Iris pigment epithelial cell (primary cell): Measurements from ENCODE around the gene PFDN6.

Experiments
- DNase-seq: peaks from one replicate; pipeline ENCODE4 v3.0.0-alpha.2; 2011; ENCODE audit warnings: low read depth

The PFDN6 gene

DNA sequence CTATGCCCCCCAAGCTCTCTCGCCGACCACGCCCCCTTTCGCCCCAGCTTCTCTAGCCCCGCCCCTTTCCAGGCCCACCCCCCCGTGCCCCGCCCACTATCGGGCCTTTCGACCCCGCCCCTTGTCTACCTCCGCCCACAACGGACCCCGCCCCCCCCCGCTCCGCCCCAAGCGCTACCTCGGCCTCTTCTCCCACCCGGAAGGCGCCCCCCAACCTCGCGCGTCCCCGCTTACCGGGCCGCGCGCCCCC is 27.9 kb downstream of the PFDN6 start:
- no peak for DNase-seq

DNA sequence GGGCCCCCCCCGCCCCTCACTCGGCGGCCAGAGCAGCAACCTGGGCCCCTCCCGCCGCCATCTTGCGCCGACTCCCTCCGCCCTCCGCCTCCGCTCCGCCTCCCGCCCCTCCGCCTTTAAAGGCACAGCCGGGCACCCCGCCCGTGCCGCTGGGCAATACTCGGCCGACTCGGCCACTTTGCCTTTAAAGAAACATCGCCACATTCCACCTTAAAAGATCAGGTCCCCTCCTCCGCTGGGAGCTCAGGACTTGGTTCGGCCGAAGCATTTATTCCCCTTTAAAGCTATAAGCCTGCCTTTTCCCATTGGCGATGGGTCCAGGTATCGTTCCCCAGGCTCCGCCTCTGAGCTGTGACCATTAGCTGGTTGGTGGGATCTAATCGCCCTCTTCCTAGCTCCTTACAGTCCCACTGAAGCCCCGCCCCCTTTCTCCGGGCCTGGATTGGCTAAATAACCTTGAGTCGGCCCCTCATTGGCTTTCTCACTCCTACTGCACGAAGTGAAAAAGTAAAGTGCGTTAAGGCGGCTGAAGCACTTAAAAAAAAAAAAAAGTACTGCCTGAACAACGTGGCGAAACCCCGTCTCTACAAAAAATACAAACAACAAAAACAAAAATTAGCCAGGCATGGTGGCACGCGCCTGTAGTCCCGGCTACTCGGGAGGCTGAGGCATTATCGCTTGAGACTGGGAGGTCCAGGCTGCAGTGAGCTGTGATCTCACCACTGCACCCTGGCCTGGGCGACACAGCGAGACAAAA is 28.4 kb downstream of the PFDN6 start, which contains the start of gene ZBTB22:
Gene ZBTB22, minus strand, starts transcription at position 76 of the 757 bp plus-strand sequence. CDS start 828 bp downstream, outside the sequence.
- DNase-seq: peak; percentile 100

DNA sequence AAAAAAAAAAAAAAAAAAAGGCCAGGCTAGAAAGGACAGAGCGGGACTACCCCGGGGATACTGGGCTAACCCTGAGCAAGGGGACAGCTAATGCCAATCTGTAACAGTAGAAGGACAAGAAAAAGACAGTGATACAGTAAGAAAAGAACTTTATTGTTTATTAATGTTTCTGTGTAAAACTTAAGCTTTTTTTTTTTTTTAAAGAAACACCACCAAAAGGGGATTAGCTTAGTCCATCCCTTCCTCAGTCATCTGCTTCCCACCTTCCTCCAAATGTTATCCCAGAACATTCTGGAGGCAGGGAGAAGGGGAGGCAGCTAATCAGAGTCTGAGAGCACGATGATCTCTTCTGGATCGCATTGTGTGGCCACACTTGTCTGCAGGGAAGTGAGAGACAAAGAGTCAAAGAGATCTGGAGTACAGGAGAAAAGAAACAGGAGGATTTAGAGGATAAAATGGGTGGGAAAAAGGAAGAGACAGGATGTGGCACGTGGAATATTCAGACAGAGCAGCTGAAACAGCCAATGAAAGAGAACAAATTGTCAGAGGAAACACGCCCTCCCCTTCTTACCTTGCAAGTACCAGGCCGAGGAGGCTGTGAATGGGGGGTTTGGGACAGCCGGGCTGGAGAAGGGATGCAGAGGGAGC is 29.1 kb downstream of the PFDN6 start:
- DNase-seq: no peak

DNA sequence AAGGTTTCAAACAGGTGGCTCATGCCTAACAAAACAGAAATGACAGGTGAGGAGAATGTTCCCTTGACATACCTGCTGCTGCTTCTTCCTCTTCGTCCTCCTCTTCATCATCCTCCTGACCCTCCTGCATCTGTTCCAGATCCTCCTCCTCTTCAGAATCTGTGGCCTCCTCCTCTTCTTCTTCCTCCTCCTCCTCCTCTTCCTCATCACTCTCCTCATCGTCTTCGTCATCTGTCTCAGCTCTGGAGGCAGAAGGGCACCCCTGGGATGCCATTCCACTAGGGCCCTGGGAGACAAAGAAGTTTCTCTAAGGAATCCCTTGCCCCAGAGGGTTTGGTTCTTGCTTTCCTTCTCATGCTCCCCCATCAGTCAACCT is 30.5 kb downstream of the PFDN6 start:
- no peak for DNase-seq

DNA sequence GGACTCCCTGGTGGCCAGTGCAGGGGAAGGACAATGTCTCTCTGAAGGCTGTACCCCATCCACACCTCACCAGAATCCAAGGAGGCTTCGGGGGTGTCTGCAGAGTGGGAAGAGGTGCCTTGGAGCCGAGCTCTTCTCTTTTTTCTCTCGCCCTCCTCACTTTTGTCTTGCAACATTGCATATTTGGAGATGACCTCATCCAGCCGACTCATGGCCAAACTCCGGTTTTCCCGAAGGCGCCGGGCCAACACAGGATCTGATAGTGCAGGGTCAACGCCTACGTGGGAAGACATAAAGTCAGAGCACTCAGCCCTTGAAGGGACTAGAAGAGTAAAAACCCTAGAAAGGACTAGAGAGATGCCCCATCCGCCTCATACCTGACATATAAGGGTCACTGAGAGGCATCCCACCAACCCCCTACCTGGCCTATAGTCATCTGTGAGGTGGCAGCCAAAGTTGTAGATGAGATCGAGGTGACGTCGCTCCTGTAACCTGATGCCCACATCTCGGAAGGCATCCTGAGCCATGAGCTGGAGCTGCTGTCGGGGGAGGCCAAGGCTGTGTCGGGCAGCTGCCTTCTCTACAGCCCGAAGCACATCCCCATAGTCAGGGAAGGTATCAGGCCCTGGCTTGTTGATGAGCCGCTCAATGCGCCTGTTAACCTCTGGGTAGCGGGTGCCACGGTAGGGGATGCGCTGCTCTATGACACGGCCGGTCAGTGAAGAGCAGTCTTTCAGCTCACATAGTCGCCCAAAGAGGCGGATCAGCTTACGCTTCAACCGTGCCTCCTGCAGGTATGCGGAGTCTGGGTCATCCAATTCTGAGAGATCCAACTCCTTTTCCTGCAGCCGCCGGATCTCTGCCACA is 31.1 kb downstream of the PFDN6 start:
- DNase-seq: peak; percentile 95

DNA sequence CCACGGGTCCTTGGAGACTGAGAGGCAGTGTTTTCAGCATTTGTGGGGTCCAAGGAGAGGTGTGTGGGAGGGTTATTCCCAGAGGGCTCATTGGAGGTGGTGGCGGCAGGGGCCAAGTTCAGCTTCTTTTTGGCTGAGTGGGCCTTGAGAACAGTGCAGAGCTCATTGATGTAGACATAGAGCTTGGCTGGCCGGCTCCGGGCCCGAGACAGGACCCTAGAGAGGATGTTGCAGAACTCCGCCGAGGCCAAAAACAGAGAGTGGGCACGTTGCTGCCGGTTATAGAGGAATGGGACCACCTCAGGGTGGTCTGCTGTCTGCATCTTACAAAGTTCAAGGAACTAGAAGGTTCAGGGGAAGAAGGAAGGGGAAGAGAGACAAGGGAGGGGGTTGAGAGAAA is 31.8 kb downstream of the PFDN6 start:
- no peak for DNase-seq

DNA sequence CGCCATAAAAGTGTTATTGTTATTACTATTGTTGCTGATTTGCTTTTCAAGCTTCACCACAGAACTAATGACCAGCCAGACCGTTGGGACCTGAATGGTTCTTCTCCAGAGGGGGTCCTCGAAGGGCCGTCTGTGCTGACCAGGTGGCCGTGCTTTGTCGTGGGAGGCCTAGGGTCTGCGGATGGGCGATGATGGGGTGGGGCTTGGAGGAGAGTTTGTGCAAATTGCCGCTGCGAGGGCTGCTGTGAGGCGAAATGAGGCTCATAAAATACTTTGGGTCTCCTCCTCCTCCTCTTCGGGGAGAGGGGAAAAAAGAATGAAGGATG is 34.2 kb downstream of the PFDN6 start:
- no peak for DNase-seq

DNA sequence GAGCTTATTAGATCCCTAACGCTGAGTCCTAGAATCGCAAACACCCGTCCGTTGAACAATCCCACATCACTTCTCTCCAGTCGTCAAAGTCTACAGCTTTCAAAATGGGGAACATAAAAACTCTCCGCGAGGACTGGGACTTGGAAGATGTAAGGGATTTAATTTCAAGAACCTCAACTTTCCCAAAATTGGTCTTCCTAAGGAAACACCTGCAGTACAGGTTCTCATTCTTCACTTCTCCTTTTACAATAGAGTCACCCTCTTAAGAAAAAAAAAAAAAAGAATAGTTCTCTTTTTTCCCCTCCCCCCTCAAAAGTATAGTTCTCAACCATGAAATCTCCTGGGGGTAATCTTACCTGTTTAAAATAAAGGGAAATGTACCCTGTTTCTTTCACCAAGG is 34.7 kb downstream of the PFDN6 start:
- no peak for DNase-seq

DNA sequence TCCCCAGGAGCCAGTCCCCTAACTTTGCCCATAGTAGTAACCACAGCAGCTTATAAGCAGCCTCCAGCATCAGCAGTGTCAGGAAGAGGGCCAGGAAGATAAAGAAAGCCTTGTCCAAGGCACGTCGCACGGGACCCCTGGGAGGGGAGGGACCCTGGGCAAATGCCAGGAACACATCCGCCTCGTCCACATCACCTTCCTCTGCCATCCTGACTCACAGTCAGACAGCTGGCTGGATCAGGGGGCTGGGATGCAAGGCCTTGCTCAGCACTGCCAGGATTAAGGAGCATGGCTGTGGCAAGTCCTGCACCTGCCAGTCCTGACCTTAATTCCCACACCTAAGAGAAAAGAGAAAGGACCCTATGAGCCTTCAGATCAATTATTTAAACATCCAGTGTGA is 39.7 kb downstream of the PFDN6 start:
- no peak for DNase-seq

DNA sequence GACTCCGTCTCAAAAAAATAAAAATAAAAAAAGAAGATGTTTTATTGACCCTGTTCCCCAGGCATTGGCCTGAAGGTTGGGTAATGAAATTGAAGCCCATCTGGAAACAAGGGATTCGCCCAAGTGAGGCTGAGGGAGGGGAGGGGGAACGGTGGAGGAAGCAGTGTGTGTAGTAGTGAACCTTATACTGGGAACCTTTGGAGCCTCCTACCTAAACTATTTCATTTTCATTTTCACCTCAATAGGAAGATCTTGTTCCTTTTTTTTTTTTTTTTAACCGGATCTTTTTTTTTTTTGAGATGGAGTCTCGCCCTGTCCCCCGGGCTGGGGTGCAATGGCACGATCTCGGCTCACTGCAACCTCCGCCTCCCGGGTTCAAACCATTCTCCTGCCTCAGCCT is 41.3 kb downstream of the PFDN6 start:
- no peak for DNase-seq

DNA sequence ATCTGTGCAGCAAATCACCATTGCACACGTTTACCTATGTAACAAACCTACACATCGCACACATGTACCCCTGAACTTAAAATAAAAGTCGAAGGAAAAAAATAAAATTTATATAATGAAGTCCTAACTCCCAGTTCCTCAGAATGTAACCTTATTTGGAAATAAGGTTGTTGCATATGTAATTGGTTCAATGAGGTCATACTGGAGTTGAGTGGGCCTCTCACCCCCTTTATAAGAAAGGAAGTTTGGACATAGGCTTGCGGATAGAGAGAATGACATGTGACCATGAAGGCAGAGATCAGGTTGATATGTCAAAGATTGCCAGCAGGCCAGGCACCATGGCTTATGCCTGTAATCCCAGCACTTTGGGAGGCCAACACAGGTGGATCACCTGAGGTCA is 44.3 kb downstream of the PFDN6 start:
- no peak for DNase-seq

DNA sequence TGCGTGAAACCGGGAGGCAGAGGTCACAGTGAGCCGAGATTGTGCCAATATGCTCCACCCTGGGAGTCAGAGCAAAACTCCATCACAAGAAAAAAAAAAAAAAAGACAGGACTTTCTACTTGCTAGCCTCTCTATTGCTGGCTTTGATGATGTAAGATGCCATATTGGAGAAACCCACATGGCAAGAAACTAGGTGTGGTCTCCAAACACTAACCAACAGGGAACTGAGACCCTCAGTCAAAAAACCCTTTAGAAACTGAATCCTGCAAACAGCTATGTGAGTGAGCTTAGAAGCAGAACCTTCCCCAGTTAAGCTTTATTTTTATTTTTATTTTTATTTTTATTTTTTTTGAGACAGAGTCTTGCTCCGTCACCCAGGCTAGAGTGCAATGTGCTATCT is 46.5 kb downstream of the PFDN6 start:
- DNase-seq: no peak

DNA sequence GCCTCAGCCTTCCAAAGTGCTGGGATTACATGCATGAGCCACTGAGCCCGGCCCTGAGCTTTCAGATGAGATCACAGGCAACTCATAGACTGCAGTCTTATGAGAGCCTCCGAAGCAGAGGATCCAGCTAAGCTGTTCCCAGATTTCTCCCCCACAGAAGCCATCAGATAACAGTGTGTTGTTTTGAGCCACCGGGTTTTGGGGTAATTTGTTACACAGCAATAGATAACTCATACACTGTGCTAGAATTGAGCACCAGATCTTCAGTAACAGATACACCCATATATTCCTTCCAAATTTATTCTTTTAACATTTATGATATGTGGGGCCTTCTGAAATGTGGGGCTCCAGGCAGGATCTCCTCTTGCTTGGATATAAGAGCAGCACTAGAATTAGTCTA is 47.1 kb downstream of the PFDN6 start:
- no peak for DNase-seq

DNA sequence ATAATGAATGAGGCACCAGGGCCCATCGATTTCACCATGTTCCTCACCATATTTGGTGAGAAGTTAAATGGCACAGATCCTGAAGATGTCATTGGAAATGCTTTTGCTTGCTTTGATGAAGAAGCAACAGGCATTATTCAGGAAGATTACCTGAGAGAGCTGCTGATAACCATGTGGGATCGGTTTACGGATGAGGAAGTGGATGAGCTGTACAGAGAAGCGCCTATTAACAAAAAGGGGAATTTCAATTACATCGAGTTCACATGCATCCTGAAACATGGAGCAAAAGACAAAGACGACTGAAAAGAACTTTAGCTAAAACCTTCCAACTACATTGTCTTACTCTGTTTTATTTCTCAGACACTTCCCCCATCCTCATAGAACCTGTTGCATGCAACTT is 49.8 kb downstream of the PFDN6 start:
- no peak for DNase-seq
